HepG2 (cell line): ENCODE measurements around the gene CMTM1. TPM values are rescaled to one million over a fixed set of nuclear protein-coding genes. Genes with fewer than 3 reads are reported as not detected.

ENCODE experiments used
- FOSL1 ChIP-seq: sonication (generic); formaldehyde crosslinking; IDR thresholded peaks from 2 replicates; pipeline ENCODE4 v1.9.0; 2021; ENCODE audit warnings: missing genetic modification reagents, borderline replicate concordance
- HNRNPUL1 ChIP-seq: fragments of 200-400 bp; formaldehyde crosslinking; IDR thresholded peaks from 2 replicates; pipeline ENCODE4 v1.6.1; 2017; ENCODE audit warnings: low read depth, mild to moderate bottlenecking, low read length, moderate library complexity
- KLF6 ChIP-seq: IDR thresholded peaks from 2 replicates; pipeline ENCODE4 v1.8.0; 2016; ENCODE audit warnings: missing biosample characterization, missing genetic modification reagents
- PHF21A ChIP-seq: sonication (generic); formaldehyde crosslinking; IDR thresholded peaks from 2 replicates; pipeline ENCODE4 v1.5.0; 2020; ENCODE audit warnings: mild to moderate bottlenecking, missing genetic modification reagents
- PRMT3 ChIP-seq: sonication (generic); formaldehyde crosslinking; IDR thresholded peaks from 2 replicates; pipeline ENCODE4 v1.8.1; 2022; ENCODE audit warnings: low read depth, mild to moderate bottlenecking, moderate library complexity, missing genetic modification reagents, borderline replicate concordance
- RFXANK ChIP-seq: IDR thresholded peaks from 2 replicates; pipeline ENCODE4 v1.6.1; 2016
- SETDB1 ChIP-seq: sonication (generic); formaldehyde crosslinking; IDR thresholded peaks from 2 replicates; pipeline ENCODE4 v1.5.1; 2020; ENCODE audit warnings: missing genetic modification reagents, mild to moderate bottlenecking, borderline replicate concordance
- SOX13 ChIP-seq, 3 experiments: fragments of 450-650 bp in 1 of 3; sonication (generic) in 1 of 3; formaldehyde crosslinking in 1 of 3; IDR thresholded peaks in 2 of 3; conservative IDR thresholded peaks in 1 of 3; 2 replicates each; pipeline versions ENCODE4 v1.5.0 to v1.6.1; 2016 to 2020; ENCODE audit warnings: antibody characterized with exemption in 1 of 3, mild to moderate bottlenecking in 1 of 3, missing compliant biosample characterization in 1 of 3, missing genetic modification reagents in 1 of 3, moderate library complexity in 1 of 3
- SUZ12 ChIP-seq: fragments of 150-350 bp; IDR thresholded peaks from 2 replicates; pipeline ENCODE4 v1.6.1; 2014; ENCODE audit warnings: low read depth, low read length
- TBX3 ChIP-seq: fragments of 450-650 bp; IDR thresholded peaks from 2 replicates; pipeline ENCODE4 v1.6.1; 2017; ENCODE audit warnings: antibody characterized with exemption, mild to moderate bottlenecking, inconsistent platforms, borderline replicate concordance
- THYN1 ChIP-seq: sonication (generic); formaldehyde crosslinking; IDR thresholded peaks from 2 replicates; pipeline ENCODE4 v1.8.1; 2023; ENCODE audit warnings: low read depth, mild to moderate bottlenecking, moderate library complexity, missing genetic modification reagents, borderline replicate concordance
- ZNF225 ChIP-seq: sonication (generic); formaldehyde crosslinking; IDR thresholded peaks from 2 replicates; pipeline ENCODE4 v1.4.0; 2020; ENCODE audit warnings: mild to moderate bottlenecking, missing genetic modification reagents
- ZNF343 ChIP-seq: sonication (generic); formaldehyde crosslinking; IDR thresholded peaks from 2 replicates; pipeline ENCODE4 v1.4.0; 2020; ENCODE audit warnings: mild to moderate bottlenecking, missing genetic modification reagents
- ZNF383 ChIP-seq: sonication (generic); formaldehyde crosslinking; IDR thresholded peaks from 2 replicates; pipeline ENCODE4 v1.4.0; 2020; ENCODE audit warnings: missing genetic modification reagents, mild to moderate bottlenecking, borderline replicate concordance
- ZNF614 ChIP-seq: IDR thresholded peaks from 2 replicates; pipeline ENCODE4 v1.6.1; 2018; ENCODE audit warnings: missing biosample characterization, missing genetic modification reagents, inconsistent platforms, borderline replicate concordance
- ZNF816 ChIP-seq: sonication (generic); formaldehyde crosslinking; IDR thresholded peaks from 2 replicates; pipeline ENCODE4 v1.8.0; 2022; ENCODE audit warnings: missing genetic modification reagents, mild to moderate bottlenecking, borderline replicate concordance
- ZNF891 ChIP-seq: sonication (generic); formaldehyde crosslinking; IDR thresholded peaks from 2 replicates; pipeline ENCODE4 v1.5.0; 2020; ENCODE audit warnings: mild to moderate bottlenecking, missing genetic modification reagents
- polyA plus RNA-seq, 8 experiments: library from polyadenylated mRNA; depleted of rRNA in 3 of 8; stranded (reverse) in 7 of 8; unstranded in 1 of 8; fragments of >200 nt; fragmentation: Illumina TruSeq in 4 of 8; extraction: Trizol in 4 of 8; gene quantifications; 2 replicates each; pipeline versions ENCODE4 v1.2.1 to v1.2.3, GENCODE V29; 2011 to 2016; ENCODE audit warnings: low read depth in 4 of 8, missing spikeins in 1 of 8, mixed read lengths in 1 of 8; ENCODE audit not compliant: insufficient read depth in 1 of 8
- total RNA-seq, 5 experiments: library from RNA; depleted of rRNA; stranded (reverse); fragments of >200 nt; fragmentation: Illumina TruSeq; extraction: Trizol; gene quantifications; 2 replicates each; pipeline ENCODE4 v1.2.3, GENCODE V29; 2016; ENCODE audit warnings: low read depth in 1 of 5
- TF ChIP-seq, protein P1 (sequence below): sonication (generic); formaldehyde crosslinking; IDR thresholded peaks from 2 replicates; pipeline ENCODE4 v1.4.0; 2020; ENCODE audit warnings: missing genetic modification reagents
- TF ChIP-seq, protein P2 (sequence below): sonication (generic); formaldehyde crosslinking; conservative IDR thresholded peaks from 2 replicates; pipeline ENCODE4 v1.4.0; 2020; ENCODE audit warnings: missing genetic modification reagents
- TF ChIP-seq, protein P3 (sequence below): sonication (generic); formaldehyde crosslinking; IDR thresholded peaks from 2 replicates; pipeline ENCODE4 v1.5.0; 2020; ENCODE audit warnings: mild to moderate bottlenecking, missing genetic modification reagents, borderline replicate concordance
- TF ChIP-seq, protein P4 (sequence below): sonication (generic); formaldehyde crosslinking; IDR thresholded peaks from 2 replicates; pipeline ENCODE4 v1.8.0; 2023; ENCODE audit warnings: mild to moderate bottlenecking, missing genetic modification reagents

Gene CMTM1
- total and polyA plus RNA-seq, 2 of the 13 experiments (the other 11 are each of a cell fraction or from before 2014, with no cell fraction given): 1.7 to 2.9 TPM

DNA sequence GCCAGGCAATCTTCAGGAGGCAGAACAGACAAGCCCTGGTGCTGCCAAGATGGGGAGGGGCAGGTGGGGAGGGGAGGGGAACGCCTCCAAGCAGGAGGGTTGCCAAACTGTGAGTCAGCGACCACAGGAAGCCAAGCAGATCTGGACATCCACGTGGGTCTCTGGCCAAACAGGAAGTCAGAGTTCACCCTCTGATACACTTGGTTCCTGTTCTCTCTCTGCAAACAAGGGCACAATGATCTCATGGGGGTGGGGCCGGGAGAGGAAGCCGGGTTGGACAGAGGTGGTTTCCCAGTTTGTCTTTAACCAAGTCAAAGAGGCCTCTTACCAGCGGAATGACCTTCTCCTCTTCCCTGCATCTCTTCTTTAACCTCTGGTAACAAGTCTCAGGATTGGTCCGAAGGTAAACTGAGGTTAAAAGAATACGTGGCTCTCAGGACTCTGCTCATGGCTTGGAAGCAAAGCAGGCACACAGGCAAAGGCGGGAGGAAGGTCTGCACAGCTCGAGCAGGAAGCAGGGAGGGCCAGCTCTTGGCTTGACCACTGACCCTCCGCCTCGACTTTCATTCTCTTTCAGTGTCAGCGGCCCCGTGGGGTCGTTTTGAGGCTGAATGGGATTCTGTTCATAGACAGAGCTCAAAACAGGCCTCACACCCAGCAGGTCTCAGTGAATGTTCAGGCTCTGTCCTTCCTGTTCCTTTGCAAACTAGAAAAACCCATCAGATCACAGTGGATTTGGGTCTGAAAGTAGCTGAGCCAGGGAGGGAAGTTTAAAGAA, 49.2 kb upstream of the CMTM1 start (continued):
- TF ChIP-seq TBX3 (no peak), THYN1 (CRISPR knock-in tag) (0 out of 2 replicates have a peak, but pooled peaks have one; percentile 40), PRMT3 (no peak), SETDB1 (CRISPR knock-in tag) (no peak), ZNF816 (CRISPR knock-in tag) (peak; percentile 98), ZNF614 (CRISPR knock-in tag) (peak; percentile 97), FOSL1 (CRISPR knock-in tag) (peak; percentile 88; the same call in 1 of the 2 replicates), KLF6 (peak; percentile 92), SUZ12 (no peak), ZNF343 (no peak), ZNF891 (CRISPR knock-in tag) (peak; percentile 59; the same call in 1 of the 2 replicates), ZNF383 (CRISPR knock-in tag) (no peak), HNRNPUL1 (no peak), SOX13 (IDR thresholded peaks at IDR 0.05) (peak; percentile 50; the same call in 1 of the 2 replicates), SOX13 (CRISPR knock-in tag; conservative IDR thresholded peaks at IDR 0.05 in 1 of 2, IDR thresholded peaks at IDR 0.05 in 1 of 2) (peak in 1 of 2 experiments; percentile 88; a peak in 2 of 4 replicates), RFXANK (peak; percentile 73; the same call in 1 of the 2 replicates), PHF21A (CRISPR knock-in tag) (peak; percentile 91), ZNF225 (CRISPR knock-in tag) (no peak)
- TF ChIP-seq, protein P1, sequence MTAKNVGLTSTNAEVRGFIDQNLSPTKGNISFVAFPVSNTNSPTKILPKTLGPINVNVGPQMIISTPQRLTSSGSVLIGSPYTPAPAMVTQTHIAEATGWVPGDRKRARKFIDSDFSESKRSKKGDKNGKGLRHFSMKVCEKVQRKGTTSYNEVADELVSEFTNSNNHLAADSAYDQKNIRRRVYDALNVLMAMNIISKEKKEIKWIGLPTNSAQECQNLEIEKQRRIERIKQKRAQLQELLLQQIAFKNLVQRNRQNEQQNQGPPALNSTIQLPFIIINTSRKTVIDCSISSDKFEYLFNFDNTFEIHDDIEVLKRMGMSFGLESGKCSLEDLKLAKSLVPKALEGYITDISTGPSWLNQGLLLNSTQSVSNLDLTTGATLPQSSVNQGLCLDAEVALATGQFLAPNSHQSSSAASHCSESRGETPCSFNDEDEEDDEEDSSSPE: peak; percentile 77
- TF ChIP-seq, protein P2, sequence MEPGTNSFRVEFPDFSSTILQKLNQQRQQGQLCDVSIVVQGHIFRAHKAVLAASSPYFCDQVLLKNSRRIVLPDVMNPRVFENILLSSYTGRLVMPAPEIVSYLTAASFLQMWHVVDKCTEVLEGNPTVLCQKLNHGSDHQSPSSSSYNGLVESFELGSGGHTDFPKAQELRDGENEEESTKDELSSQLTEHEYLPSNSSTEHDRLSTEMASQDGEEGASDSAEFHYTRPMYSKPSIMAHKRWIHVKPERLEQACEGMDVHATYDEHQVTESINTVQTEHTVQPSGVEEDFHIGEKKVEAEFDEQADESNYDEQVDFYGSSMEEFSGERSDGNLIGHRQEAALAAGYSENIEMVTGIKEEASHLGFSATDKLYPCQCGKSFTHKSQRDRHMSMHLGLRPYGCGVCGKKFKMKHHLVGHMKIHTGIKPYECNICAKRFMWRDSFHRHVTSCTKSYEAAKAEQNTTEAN (CRISPR knock-in tag): peak; percentile 93
- TF ChIP-seq, protein P3, sequence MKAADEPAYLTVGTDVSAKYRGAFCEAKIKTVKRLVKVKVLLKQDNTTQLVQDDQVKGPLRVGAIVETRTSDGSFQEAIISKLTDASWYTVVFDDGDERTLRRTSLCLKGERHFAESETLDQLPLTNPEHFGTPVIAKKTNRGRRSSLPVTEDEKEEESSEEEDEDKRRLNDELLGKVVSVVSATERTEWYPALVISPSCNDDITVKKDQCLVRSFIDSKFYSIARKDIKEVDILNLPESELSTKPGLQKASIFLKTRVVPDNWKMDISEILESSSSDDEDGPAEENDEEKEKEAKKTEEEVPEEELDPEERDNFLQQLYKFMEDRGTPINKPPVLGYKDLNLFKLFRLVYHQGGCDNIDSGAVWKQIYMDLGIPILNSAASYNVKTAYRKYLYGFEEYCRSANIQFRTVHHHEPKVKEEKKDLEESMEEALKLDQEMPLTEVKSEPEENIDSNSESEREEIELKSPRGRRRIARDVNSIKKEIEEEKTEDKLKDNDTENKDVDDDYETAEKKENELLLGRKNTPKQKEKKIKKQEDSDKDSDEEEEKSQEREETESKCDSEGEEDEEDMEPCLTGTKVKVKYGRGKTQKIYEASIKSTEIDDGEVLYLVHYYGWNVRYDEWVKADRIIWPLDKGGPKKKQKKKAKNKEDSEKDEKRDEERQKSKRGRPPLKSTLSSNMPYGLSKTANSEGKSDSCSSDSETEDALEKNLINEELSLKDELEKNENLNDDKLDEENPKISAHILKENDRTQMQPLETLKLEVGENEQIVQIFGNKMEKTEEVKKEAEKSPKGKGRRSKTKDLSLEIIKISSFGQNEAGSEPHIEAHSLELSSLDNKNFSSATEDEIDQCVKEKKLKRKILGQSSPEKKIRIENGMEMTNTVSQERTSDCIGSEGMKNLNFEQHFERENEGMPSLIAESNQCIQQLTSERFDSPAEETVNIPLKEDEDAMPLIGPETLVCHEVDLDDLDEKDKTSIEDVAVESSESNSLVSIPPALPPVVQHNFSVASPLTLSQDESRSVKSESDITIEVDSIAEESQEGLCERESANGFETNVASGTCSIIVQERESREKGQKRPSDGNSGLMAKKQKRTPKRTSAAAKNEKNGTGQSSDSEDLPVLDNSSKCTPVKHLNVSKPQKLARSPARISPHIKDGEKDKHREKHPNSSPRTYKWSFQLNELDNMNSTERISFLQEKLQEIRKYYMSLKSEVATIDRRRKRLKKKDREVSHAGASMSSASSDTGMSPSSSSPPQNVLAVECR (CRISPR knock-in tag): peak; percentile 95; the same call in 1 of the 2 replicates
- TF ChIP-seq, protein P4, sequence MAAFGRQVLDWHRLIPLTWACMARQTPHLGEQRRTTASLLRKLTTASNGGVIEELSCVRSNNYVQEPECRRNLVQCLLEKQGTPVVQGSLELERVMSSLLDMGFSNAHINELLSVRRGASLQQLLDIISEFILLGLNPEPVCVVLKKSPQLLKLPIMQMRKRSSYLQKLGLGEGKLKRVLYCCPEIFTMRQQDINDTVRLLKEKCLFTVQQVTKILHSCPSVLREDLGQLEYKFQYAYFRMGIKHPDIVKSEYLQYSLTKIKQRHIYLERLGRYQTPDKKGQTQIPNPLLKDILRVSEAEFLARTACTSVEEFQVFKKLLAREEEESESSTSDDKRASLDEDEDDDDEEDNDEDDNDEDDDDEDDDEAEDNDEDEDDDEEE (CRISPR knock-in tag): 0 out of 2 replicates have a peak, but pooled peaks have one; percentile 25
